ENCODE results near the gene MT1H.
"Not testable (repeated sequence)": the region's sequence is repeated elsewhere in the genome, so short reads cannot be mapped to it uniquely, and the experiment has no call there.

GRCh38 chr16:56671691-56672090, 2.1 kb downstream of the MT1H start:
- TF ChIP-seq SP1 (IDR thresholded peaks at IDR 0.05; ENCODE audit: low read depth); ZNF274 (IDR thresholded peaks at IDR 0.05; ENCODE audit: low read depth, low read length); POLR2A (IDR thresholded peaks at IDR 0.05; ENCODE audit: borderline replicate concordance, extremely low read depth, insufficient read depth, insufficient read length); EZH2phosphoT487 (IDR thresholded peaks at IDR 0.05; ENCODE audit: borderline replicate concordance); EZH2 (IDR thresholded peaks at IDR 0.05): not testable (repeated sequence)
- TF ChIP-seq, protein P1, sequence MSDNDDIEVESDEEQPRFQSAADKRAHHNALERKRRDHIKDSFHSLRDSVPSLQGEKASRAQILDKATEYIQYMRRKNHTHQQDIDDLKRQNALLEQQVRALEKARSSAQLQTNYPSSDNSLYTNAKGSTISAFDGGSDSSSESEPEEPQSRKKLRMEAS (IDR thresholded peaks at IDR 0.05): not testable (repeated sequence)
- TF ChIP-seq, protein P2, sequence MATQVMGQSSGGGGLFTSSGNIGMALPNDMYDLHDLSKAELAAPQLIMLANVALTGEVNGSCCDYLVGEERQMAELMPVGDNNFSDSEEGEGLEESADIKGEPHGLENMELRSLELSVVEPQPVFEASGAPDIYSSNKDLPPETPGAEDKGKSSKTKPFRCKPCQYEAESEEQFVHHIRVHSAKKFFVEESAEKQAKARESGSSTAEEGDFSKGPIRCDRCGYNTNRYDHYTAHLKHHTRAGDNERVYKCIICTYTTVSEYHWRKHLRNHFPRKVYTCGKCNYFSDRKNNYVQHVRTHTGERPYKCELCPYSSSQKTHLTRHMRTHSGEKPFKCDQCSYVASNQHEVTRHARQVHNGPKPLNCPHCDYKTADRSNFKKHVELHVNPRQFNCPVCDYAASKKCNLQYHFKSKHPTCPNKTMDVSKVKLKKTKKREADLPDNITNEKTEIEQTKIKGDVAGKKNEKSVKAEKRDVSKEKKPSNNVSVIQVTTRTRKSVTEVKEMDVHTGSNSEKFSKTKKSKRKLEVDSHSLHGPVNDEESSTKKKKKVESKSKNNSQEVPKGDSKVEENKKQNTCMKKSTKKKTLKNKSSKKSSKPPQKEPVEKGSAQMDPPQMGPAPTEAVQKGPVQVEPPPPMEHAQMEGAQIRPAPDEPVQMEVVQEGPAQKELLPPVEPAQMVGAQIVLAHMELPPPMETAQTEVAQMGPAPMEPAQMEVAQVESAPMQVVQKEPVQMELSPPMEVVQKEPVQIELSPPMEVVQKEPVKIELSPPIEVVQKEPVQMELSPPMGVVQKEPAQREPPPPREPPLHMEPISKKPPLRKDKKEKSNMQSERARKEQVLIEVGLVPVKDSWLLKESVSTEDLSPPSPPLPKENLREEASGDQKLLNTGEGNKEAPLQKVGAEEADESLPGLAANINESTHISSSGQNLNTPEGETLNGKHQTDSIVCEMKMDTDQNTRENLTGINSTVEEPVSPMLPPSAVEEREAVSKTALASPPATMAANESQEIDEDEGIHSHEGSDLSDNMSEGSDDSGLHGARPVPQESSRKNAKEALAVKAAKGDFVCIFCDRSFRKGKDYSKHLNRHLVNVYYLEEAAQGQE (IDR thresholded peaks at IDR 0.05; ENCODE audit: low read depth): not testable (repeated sequence)
- TF ChIP-seq, protein P3, sequence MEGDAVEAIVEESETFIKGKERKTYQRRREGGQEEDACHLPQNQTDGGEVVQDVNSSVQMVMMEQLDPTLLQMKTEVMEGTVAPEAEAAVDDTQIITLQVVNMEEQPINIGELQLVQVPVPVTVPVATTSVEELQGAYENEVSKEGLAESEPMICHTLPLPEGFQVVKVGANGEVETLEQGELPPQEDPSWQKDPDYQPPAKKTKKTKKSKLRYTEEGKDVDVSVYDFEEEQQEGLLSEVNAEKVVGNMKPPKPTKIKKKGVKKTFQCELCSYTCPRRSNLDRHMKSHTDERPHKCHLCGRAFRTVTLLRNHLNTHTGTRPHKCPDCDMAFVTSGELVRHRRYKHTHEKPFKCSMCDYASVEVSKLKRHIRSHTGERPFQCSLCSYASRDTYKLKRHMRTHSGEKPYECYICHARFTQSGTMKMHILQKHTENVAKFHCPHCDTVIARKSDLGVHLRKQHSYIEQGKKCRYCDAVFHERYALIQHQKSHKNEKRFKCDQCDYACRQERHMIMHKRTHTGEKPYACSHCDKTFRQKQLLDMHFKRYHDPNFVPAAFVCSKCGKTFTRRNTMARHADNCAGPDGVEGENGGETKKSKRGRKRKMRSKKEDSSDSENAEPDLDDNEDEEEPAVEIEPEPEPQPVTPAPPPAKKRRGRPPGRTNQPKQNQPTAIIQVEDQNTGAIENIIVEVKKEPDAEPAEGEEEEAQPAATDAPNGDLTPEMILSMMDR (IDR thresholded peaks at IDR 0.05 in 2 of 3, conservative IDR thresholded peaks at IDR 0.05 in 1 of 3; ENCODE audit: borderline replicate concordance in 1 of 3, insufficient read depth in 1 of 3, low read depth in 2 of 3, low read length in 2 of 3): not testable (repeated sequence)

Data from HCT116 (cell line).